Ovary (tissue), 9 donors: ENCODE measurements around the gene IZUMO3. TPM values are rescaled to one million over a fixed set of nuclear protein-coding genes. Genes with fewer than 3 reads are reported as not detected.

Source experiments
- DNase-seq, 5 donors: peaks; one replicate each; pipeline ENCODE4 v3.0.0-alpha.2; 2019 to 2020
- H3K27ac ChIP-seq, 2 donors: fragments of 200-600 bp; one replicate each; pipeline versions ENCODE4 v1.5.1 to v1.8.0; 2019 to 2022
- H3K27me3 ChIP-seq: fragments of 200-600 bp; one replicate; pipeline ENCODE4 v1.8.0; 2022
- H3K36me3 ChIP-seq: fragments of 200-600 bp; sonication (generic); one replicate; pipeline ENCODE4 v1.5.1; 2019
- H3K4me1 ChIP-seq: one replicate; pipeline ENCODE4 v1.8.1; 2013; ENCODE audit warnings: mild to moderate bottlenecking, moderate library complexity; ENCODE audit not compliant: insufficient read depth
- H3K4me3 ChIP-seq: fragments of 200-600 bp; sonication (generic); one replicate; pipeline ENCODE4 v1.5.1; 2017
- H3K9me3 ChIP-seq, 2 donors: fragments of 200-600 bp in 1 of 2; sonication (generic) in 1 of 2; one replicate each; pipeline versions ENCODE4 v1.5.1 to v1.8.1; 2013 to 2019; ENCODE audit warnings: mild to moderate bottlenecking in 1 of 2, moderate library complexity in 1 of 2
- EP300 ChIP-seq: sonication (generic); formaldehyde crosslinking; IDR thresholded peaks from one replicate; pipeline ENCODE4 v1.6.1; 2017; ENCODE audit warnings: antibody characterized with exemption
- POLR2A ChIP-seq: fragments of 450-650 bp; IDR thresholded peaks from one replicate; pipeline ENCODE4 v1.6.1; 2017; ENCODE audit warnings: antibody characterized with exemption, mild to moderate bottlenecking, moderate library complexity
- WGBS, 3 donors: extraction: QIAGEN DNeasy Blood & Tissue Kit in 1 of 3; methylation state at CpG; one replicate each; pipeline versions ENCODE4 v1.1.5 to v1.1.7; 2013 to 2017; 5-methylcytosine and 5-hydroxymethylcytosine counted together
- intact Hi-C, 4 donors: fragments of 100-400 bp; cut with DNase I; formaldehyde crosslinking; loops; one replicate each; pipeline versions ENCODE4 v1.11.0 to v1.15.1; 2022 to 2023
- polyA plus RNA-seq, 2 donors: library from polyadenylated mRNA; stranded (reverse); fragments of 200-250 nt in 1 of 2; fragments of 350-450 nt in 1 of 2; fragmentation: Illumina TruSeq in 1 of 2; extraction: RNeasy Lipid Tissue Mini Kit (QIAGEN cat#74804) in 1 of 2; gene quantifications; one replicate each; pipeline ENCODE4 v1.2.3, GENCODE V29; 2013 to 2014
- total RNA-seq, 7 donors: library from RNA; depleted of rRNA in 2 of 7; stranded (reverse); fragments of >200 nt in 2 of 7; fragmentation: NEBNext Ultra II Directional in 3 of 7; extraction: Animal tissue kit (Norgen Biotek cat#: 25700) in 3 of 7; gene quantifications; one replicate each; pipeline versions ENCODE4 v1.1.0 to v1.2.4, GENCODE V29; 2016 to 2023
- TF ChIP-seq, protein P1 (sequence below), 3 donors: fragments of 450-650 bp in 2 of 3; fragments of 200-600 bp in 1 of 3; IDR thresholded peaks; one replicate each; pipeline versions ENCODE4 v1.5.1 to v1.8.0; 2016 to 2022; ENCODE audit warnings: antibody characterized with exemption in 3 of 3, mild to moderate bottlenecking in 1 of 3
- donor health status: DM: no; HTN: no; CAD: no; lungs with moderate emphysema.
- donor health status: DM: no; HTN: no; CAD: no.
- donor health status: Bipolar disorder and iron deficiency.
- donor health status: DM: yes; HTN: yes; CAD: no.
- donor health status: DM: no; HTN: no; CAD: no.
- donor health status: DM: yes; HTN: yes; CAD: no.

The IZUMO3 gene
- total and polyA plus RNA-seq, 9 donors, result not detected

DNA sequence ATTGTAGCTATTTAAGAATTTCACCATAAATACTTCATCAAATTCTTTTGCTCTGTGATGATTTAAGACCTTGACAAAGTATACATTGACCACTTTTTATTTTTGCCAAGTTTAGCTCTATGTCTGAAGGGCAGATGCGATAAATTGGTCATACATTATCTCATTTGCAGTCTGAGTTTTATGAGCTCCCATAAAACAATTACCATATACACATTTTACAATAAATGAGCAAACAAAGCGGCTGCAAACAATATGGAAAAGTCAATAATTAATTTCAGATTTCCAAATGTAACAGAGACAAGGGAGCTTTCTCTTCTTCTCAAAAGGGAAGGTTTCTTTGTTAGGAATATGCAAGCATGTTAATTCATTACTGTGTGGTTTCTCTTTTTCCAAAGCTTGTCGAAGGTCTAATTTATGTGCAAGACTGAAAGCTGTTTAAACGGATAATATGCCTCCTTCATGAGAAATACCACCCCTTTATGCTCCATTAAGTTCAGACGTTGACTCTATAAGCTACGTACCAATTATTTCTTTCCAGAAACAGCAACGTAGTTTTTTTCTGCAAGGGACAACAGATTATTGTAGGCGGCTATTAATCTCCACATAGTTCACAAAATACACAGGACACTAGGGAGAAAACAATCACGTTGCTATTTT is 7.0 kb upstream of the IZUMO3 start:
- DNase-seq, result no peak
- Histone ChIP-seq H3K27ac (no peak overlapping the region), H3K36me3 (no peaks in the 10 kb centered on the region), H3K27me3 (no peaks in the 10 kb centered on the region), H3K4me3 (no peak overlapping the region), H3K9me3 (no peaks in the 10 kb centered on the region), H3K4me1 (no peaks in the 10 kb centered on the region)
- TF ChIP-seq, protein P1, sequence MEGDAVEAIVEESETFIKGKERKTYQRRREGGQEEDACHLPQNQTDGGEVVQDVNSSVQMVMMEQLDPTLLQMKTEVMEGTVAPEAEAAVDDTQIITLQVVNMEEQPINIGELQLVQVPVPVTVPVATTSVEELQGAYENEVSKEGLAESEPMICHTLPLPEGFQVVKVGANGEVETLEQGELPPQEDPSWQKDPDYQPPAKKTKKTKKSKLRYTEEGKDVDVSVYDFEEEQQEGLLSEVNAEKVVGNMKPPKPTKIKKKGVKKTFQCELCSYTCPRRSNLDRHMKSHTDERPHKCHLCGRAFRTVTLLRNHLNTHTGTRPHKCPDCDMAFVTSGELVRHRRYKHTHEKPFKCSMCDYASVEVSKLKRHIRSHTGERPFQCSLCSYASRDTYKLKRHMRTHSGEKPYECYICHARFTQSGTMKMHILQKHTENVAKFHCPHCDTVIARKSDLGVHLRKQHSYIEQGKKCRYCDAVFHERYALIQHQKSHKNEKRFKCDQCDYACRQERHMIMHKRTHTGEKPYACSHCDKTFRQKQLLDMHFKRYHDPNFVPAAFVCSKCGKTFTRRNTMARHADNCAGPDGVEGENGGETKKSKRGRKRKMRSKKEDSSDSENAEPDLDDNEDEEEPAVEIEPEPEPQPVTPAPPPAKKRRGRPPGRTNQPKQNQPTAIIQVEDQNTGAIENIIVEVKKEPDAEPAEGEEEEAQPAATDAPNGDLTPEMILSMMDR (IDR thresholded peaks at IDR 0.05), result no peak
- TF ChIP-seq EP300, result no peak
- no peak for TF ChIP-seq POLR2A
- WGBS, 3 donors, result 32 to 38% (median 37%) methylated on average over 9 of the region's 9 CpGs
- intact Hi-C loops, result no loop called here

DNA sequence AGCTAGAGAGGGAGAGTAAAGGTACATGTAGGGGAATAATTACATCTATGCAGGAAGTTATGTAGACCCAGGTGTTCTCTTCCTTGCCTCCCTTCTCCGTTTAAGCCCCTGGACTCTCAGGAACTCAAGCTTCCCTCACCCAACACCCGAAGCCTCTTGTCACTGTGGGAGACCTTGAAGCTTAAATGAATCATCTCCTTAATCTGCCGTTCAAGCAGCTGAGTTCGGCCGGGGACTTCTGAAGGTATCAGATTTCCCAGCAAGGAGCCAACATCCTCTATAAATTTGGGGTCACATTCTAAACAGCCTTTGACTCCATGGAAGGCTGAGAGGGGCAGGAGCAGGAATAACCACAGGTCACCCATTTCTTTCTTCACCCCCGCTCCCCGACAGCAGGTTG is 412 bp downstream of the IZUMO3 start:
- 25 to 29% (median 26%) methylated on average over 7 of the region's 7 CpGs for WGBS, 3 donors
- no peaks in the 10 kb centered on the region for H3K36me3 ChIP-seq
- H3K4me3 ChIP-seq, result no peak overlapping the region
- no peaks in the 10 kb centered on the region for H3K9me3 ChIP-seq
- no peak overlapping the region for H3K27ac ChIP-seq
- H3K27me3 ChIP-seq, result no peaks in the 10 kb centered on the region
- H3K4me1 ChIP-seq, result no peaks in the 10 kb centered on the region
- intact Hi-C loops, result no loop called here
- TF ChIP-seq, protein P1 (IDR thresholded peaks at IDR 0.05), result no peak
- TF ChIP-seq POLR2A (no peak), EP300 (no peak)
- no peak for DNase-seq

DNA sequence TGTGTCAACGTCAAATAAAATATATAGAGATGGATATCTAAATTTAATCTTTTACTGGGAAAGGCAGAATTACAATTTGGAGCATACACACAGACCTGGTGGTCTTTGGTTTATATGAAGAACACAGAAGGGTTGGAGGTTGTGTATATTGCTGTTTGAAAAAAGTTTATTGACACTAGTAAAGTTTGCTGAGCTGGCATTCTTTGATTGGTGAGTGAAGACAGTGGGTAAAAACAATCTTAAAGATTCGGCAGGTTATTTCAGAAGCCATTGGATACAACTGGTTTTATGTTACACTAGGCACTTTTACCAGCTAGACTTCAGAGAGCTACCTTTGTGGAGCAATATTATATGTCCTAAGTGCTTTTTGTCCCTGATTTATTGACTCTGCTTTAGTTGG is 27.2 kb downstream of the IZUMO3 start:
- 82 to 88% (median 82%) methylated on average over 2 of the region's 2 CpGs for WGBS, 3 donors
- no peak for TF ChIP-seq POLR2A
- TF ChIP-seq, protein P1 (IDR thresholded peaks at IDR 0.05), result no peak
- H3K4me3 ChIP-seq, result no peak overlapping the region
- H3K27me3 ChIP-seq, result no peaks in the 10 kb centered on the region
- H3K4me1 ChIP-seq, result no peaks in the 10 kb centered on the region
- H3K9me3 ChIP-seq, result no peaks in the 10 kb centered on the region
- intact Hi-C loops, result no loop called here
- no peak overlapping the region for H3K27ac ChIP-seq
- no peak for DNase-seq
- no peaks in the 10 kb centered on the region for H3K36me3 ChIP-seq

DNA sequence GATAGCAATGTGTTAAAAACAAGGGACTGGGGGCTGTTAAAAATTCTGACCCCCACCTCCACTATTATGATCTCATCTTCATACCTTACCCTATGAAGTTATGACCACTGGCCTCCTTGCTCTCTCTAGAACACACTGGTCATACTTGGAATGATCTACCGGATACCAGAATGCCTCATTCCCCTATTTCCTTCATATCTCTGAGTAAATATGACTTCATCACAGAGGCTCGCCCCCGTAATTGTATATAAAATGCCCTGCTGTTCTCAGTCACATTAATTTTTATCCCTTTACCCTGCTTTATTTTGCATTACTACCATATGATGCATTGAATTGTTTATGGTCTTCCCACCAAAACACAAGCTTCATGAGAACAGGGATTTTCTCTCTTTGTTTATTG is 29.2 kb downstream of the IZUMO3 start:
- no peaks in the 10 kb centered on the region for H3K4me1 ChIP-seq
- H3K27me3 ChIP-seq, result no peaks in the 10 kb centered on the region
- H3K9me3 ChIP-seq, result no peaks in the 10 kb centered on the region
- no peak for DNase-seq
- TF ChIP-seq, protein P1 (IDR thresholded peaks at IDR 0.05), result no peak
- TF ChIP-seq POLR2A (no peak), EP300 (no peak)
- WGBS, 3 donors, result 75 to 88% (median 83%) methylated on average over 3 of the region's 3 CpGs
- no peak overlapping the region for H3K27ac ChIP-seq
- intact Hi-C loops, result no loop called here
- no peaks in the 10 kb centered on the region for H3K36me3 ChIP-seq
- H3K4me3 ChIP-seq, result no peak overlapping the region
